PC-9 (cell line): ENCODE measurements around the gene TCEA2.
"Not testable (repeated sequence)": the region's sequence is repeated elsewhere in the genome, so short reads cannot be mapped to it uniquely, and the experiment has no call there.

Experiments
- CTCF ChIP-seq: fragments of 200-600 bp; sonication (generic); conservative IDR thresholded peaks from 2 replicates; pipeline ENCODE4 v1.6.1; 2017; ENCODE audit warnings: mixed run types, antibody characterized with exemption, mild to moderate bottlenecking, moderate library complexity
- EZH2 ChIP-seq: fragments of 200-600 bp; sonication (generic); IDR thresholded peaks from 2 replicates; pipeline ENCODE4 v1.8.0; 2017; ENCODE audit warnings: antibody characterized with exemption, low read depth

DNA sequence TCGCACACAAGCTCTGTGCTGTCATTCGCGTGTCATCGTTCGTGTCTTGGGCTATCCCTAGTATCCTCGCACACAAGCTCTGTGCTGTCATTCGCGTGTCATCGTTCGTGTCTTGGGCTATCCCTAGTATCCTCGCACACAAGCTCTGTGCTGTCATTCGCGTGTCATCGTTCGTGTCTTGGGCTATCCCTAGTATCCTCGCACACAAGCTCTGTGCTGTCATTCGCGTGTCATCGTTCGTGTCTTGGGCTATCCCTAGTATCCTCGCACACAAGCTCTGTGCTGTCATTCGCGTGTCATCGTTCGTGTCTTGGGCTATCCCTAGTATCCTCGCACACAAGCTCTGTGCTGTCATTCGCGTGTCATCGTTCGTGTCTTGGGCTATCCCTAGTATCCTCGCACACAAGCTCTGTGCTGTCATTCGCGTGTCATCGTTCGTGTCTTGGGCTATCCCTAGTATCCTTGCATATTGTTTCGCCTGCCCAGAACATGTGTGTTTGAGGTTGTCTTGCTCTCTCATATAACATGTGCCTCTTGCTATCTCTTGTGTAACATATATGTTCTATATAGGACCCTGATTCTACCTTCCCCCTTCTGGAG, 24.3 kb downstream of the TCEA2 start:
- not testable (repeated sequence) for TF ChIP-seq CTCF, EZH2
